Left ventricle myocardium inferior (tissue), 1 donor: ENCODE data around the gene SEMG1. TPM values are rescaled to one million over a fixed set of nuclear protein-coding genes. Genes with fewer than 3 reads are reported as not detected.

Source experiments
- DNase-seq: peaks from one replicate; pipeline ENCODE4 v3.0.0-alpha.2; 2020
- H3K27ac ChIP-seq: fragments of 200-600 bp; replicated peaks from 2 replicates; pipeline ENCODE4 v1.8.0; 2021
- H3K27me3 ChIP-seq: fragments of 200-600 bp; 2 replicates; pipeline ENCODE4 v1.8.0; 2021; ENCODE audit warnings: low read depth
- H3K36me3 ChIP-seq: fragments of 200-600 bp; 2 replicates; pipeline ENCODE4 v1.8.0; 2021
- H3K4me1 ChIP-seq: fragments of 200-600 bp; 2 replicates; pipeline ENCODE4 v1.8.0; 2021
- H3K4me3 ChIP-seq: fragments of 200-600 bp; 2 replicates; pipeline ENCODE4 v1.8.0; 2021; ENCODE audit warnings: mild to moderate bottlenecking, moderate library complexity
- H3K9me3 ChIP-seq: fragments of 200-600 bp; replicated peaks from 2 replicates; pipeline ENCODE4 v1.8.0; 2021
- intact Hi-C: fragments of 100-400 bp; cut with micrococcal nuclease; formaldehyde crosslinking; loops from one replicate; pipeline ENCODE4 v1.11.0; 2022
- total RNA-seq: library from RNA; stranded (reverse); fragmentation: NEBNext Ultra II Directional; extraction: Animal tissue kit (Norgen Biotek cat#: 25700); gene quantifications from one replicate; pipeline ENCODE4 v1.2.1, GENCODE V29; 2021
- TF ChIP-seq, protein P1 (sequence below): fragments of 200-600 bp; IDR thresholded peaks from 2 replicates; pipeline ENCODE4 v1.8.0; 2021; ENCODE audit warnings: antibody characterized with exemption, mild to moderate bottlenecking, borderline replicate concordance
- donor health status: DM: no; HTN: yes; CAD: no; lungs with severe emphysema.

SEMG1 gene
- total RNA-seq, 1 donor from 2014 or later: not detected

- peaks cover 58% of the 10 kb centered on the region for H3K27me3 ChIP-seq
- DNase-seq: no peak
- H3K36me3 ChIP-seq: no peaks in the 10 kb centered on the region
- H3K27ac ChIP-seq: no peak within 1 kb of the TSS
- no peaks in the 10 kb centered on the region for H3K4me1 ChIP-seq
- TF ChIP-seq, protein P1, sequence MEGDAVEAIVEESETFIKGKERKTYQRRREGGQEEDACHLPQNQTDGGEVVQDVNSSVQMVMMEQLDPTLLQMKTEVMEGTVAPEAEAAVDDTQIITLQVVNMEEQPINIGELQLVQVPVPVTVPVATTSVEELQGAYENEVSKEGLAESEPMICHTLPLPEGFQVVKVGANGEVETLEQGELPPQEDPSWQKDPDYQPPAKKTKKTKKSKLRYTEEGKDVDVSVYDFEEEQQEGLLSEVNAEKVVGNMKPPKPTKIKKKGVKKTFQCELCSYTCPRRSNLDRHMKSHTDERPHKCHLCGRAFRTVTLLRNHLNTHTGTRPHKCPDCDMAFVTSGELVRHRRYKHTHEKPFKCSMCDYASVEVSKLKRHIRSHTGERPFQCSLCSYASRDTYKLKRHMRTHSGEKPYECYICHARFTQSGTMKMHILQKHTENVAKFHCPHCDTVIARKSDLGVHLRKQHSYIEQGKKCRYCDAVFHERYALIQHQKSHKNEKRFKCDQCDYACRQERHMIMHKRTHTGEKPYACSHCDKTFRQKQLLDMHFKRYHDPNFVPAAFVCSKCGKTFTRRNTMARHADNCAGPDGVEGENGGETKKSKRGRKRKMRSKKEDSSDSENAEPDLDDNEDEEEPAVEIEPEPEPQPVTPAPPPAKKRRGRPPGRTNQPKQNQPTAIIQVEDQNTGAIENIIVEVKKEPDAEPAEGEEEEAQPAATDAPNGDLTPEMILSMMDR: no peak
- H3K4me3 ChIP-seq: no peak within 1 kb of the TSS
- H3K9me3 ChIP-seq: no peaks in the 10 kb centered on the region
- intact Hi-C loops: no loop called here
Observed at GRCh38 chr20:45221076-45221475, 14.2 kb downstream of the SEMG1 start, which contains the start of gene SEMG2. Gene SEMG2, plus strand, starts transcription at chr20:45221373. Its CDS starts 17 bp downstream, at chr20:45221390.

GRCh38 chr20:45223136-45223535, 16.3 kb downstream of the SEMG1 start:
- intact Hi-C loops: no loop called here
- TF ChIP-seq, protein P1: no peak
- H3K9me3 ChIP-seq: no peaks in the 10 kb centered on the region

GRCh38 chr20:45226287-45226686, 19.5 kb downstream of the SEMG1 start:
- Histone ChIP-seq H3K27ac (no peak overlapping the region), H3K9me3 (no peaks in the 10 kb centered on the region)

More at GRCh38 chr20:45223136-45223535, 16.3 kb downstream of the SEMG1 start:
- H3K27ac ChIP-seq: no peak overlapping the region
- peaks cover 77% of the 10 kb centered on the region for H3K27me3 ChIP-seq
- no peak overlapping the region for H3K4me3 ChIP-seq
- no peaks in the 10 kb centered on the region for H3K36me3 ChIP-seq
- no peak for DNase-seq
- H3K4me1 ChIP-seq: no peaks in the 10 kb centered on the region

GRCh38 chr20:45229264-45230056, 22.6 kb downstream of the SEMG1 start:
- H3K9me3 ChIP-seq: peaks cover 9% of the 10 kb centered on the region
- no peaks in the 10 kb centered on the region for H3K4me1 ChIP-seq
- intact Hi-C loops: no loop called here
- peaks cover 69% of the 10 kb centered on the region for H3K27me3 ChIP-seq
- no peaks in the 10 kb centered on the region for H3K36me3 ChIP-seq
- TF ChIP-seq, protein P1: peak; percentile 28
- no peak overlapping the region for H3K4me3 ChIP-seq
- DNase-seq: no peak
- H3K27ac ChIP-seq: no peak overlapping the region

More at GRCh38 chr20:45226287-45226686, 19.5 kb downstream of the SEMG1 start:
- no peaks in the 10 kb centered on the region for H3K4me1 ChIP-seq
- H3K36me3 ChIP-seq: no peaks in the 10 kb centered on the region
- no peak for DNase-seq
- no peak overlapping the region for H3K4me3 ChIP-seq
- peaks cover 95% of the 10 kb centered on the region for H3K27me3 ChIP-seq
- TF ChIP-seq, protein P1: no peak
- intact Hi-C loops: no loop called here

DNA sequence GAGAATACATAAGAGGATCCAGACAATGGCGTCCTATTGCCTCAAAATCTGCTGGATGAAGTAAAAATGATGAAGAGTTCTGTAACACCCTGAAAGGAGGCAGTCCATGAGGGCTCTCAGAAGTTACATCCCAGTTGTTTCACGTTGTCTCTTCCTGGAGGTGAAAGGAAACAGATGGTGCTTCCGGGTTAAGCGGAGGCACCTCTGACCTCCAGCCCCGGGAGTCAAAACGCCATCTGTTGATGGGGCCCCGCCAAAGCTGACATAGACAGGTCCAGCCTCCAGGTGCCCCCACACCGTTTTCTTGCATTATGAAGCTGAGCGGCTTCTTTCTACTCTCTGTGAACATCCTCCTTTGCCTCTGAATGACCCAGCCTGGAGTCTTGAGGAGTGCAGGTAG, 23.8 kb downstream of the SEMG1 start:
- Histone ChIP-seq H3K27me3 (peaks cover 68% of the 10 kb centered on the region), H3K4me3 (no peak overlapping the region), H3K9me3 (peaks cover 20% of the 10 kb centered on the region), H3K4me1 (no peaks in the 10 kb centered on the region), H3K27ac (no peak overlapping the region), H3K36me3 (no peaks in the 10 kb centered on the region)
- TF ChIP-seq, protein P1: no peak
- intact Hi-C loops: no loop called here
- DNase-seq: no peak
